Measurements from ENCODE around the gene ADGRF1.
A peak's percentile ranks its signal among the peaks of the same experiment; 100 is the strongest.
"Not testable (repeated sequence)": the region's sequence is repeated elsewhere in the genome, so short reads cannot be mapped to it uniquely, and the experiment has no call there.

ADGRF1 gene

GRCh38 chr6:47019941-47020340 is 22.2 kb downstream of the ADGRF1 start:
- DNase-seq = no peak

GRCh38 chr6:47016909-47017308 is 25.2 kb downstream of the ADGRF1 start:
- no peak for DNase-seq

GRCh38 chr6:47016261-47016660 is 25.9 kb downstream of the ADGRF1 start:
- no peak for DNase-seq

- DNase-seq = no peak
Measured at GRCh38 chr6:47014401-47014800, 27.7 kb downstream of the ADGRF1 start.

GRCh38 chr6:47009583-47009982 is 32.5 kb downstream of the ADGRF1 start:
- no peak for DNase-seq

GRCh38 chr6:47008397-47008763 is 33.8 kb downstream of the ADGRF1 start:
- no peak for DNase-seq

GRCh38 chr6:47007657-47008396 is 34.3 kb downstream of the ADGRF1 start:
- no peak for DNase-seq

- DNase-seq = no peak
Measured at GRCh38 chr6:47005486-47005885, 36.6 kb downstream of the ADGRF1 start.

GRCh38 chr6:47004463-47004862 is 37.7 kb downstream of the ADGRF1 start:
- no peak for DNase-seq

- peak; percentile 5 for DNase-seq
Measured at GRCh38 chr6:47000842-47001241, 41.3 kb downstream of the ADGRF1 start.

GRCh38 chr6:46998436-46999017 is 43.6 kb downstream of the ADGRF1 start:
- DNase-seq = no peak

GRCh38 chr6:46997646-46998045 is 44.5 kb downstream of the ADGRF1 start:
- no peak for DNase-seq

GRCh38 chr6:46996860-46997641 is 45.1 kb downstream of the ADGRF1 start:
- DNase-seq = no peak

GRCh38 chr6:46994933-46995332 is 47.2 kb downstream of the ADGRF1 start:
- DNase-seq = no peak

- DNase-seq = no peak
Measured at GRCh38 chr6:46993846-46994245, 48.3 kb downstream of the ADGRF1 start.

GRCh38 chr6:46992391-46992790 is 49.7 kb downstream of the ADGRF1 start:
- not testable (repeated sequence) for DNase-seq

- DNase-seq = peak; percentile 28
Measured at GRCh38 chr6:46990818-46991510, 51.2 kb downstream of the ADGRF1 start.

- no peak for DNase-seq
Measured at GRCh38 chr6:46990031-46990644, 52.0 kb downstream of the ADGRF1 start.

GRCh38 chr6:46989398-46989797 is 52.7 kb downstream of the ADGRF1 start:
- no peak for DNase-seq

GRCh38 chr6:46985943-46986342 is 56.2 kb downstream of the ADGRF1 start:
- no peak for DNase-seq

- no peak for DNase-seq
Measured at GRCh38 chr6:46983007-46983411, 59.1 kb downstream of the ADGRF1 start.

- DNase-seq = no peak
Measured at GRCh38 chr6:46979206-46979605, 62.9 kb downstream of the ADGRF1 start.

GRCh38 chr6:46974786-46975185 is 67.3 kb downstream of the ADGRF1 start:
- no peak for DNase-seq
